Ecto neural progenitor cell (in vitro differentiated cells): ENCODE measurements around the gene C1QTNF5.

Experiments
- DNase-seq: peaks from one replicate; pipeline ENCODE4 v3.0.0-alpha.2; 2018; ENCODE audit warnings: low spot score

Gene C1QTNF5

GRCh38 chr11:119359365-119360214 lies 18.9 kb upstream of the C1QTNF5 start:
- DNase-seq = no peak

- no peak for DNase-seq
Measured at GRCh38 chr11:119357074-119357473, 16.4 kb upstream of the C1QTNF5 start.

GRCh38 chr11:119356349-119357031 lies 15.8 kb upstream of the C1QTNF5 start:
- peak; percentile 89 for DNase-seq

GRCh38 chr11:119355091-119355843 lies 14.6 kb upstream of the C1QTNF5 start:
- no peak for DNase-seq

- DNase-seq = no peak
Measured at GRCh38 chr11:119352857-119353260, 12.2 kb upstream of the C1QTNF5 start.

- DNase-seq = no peak
Measured at GRCh38 chr11:119351232-119351631, 10.5 kb upstream of the C1QTNF5 start.

GRCh38 chr11:119350302-119350701 lies 9.6 kb upstream of the C1QTNF5 start:
- no peak for DNase-seq

- no peak for DNase-seq
Measured at GRCh38 chr11:119347940-119348605, 7.4 kb upstream of the C1QTNF5 start.

GRCh38 chr11:119347242-119347641 lies 6.6 kb upstream of the C1QTNF5 start:
- no peak for DNase-seq

- no peak for DNase-seq
Measured at GRCh38 chr11:119346605-119347004, 5.9 kb upstream of the C1QTNF5 start, which contains the start of gene MFRP. Gene MFRP, minus strand, starts transcription at chr11:119346705. Its CDS starts 192 bp downstream, at chr11:119346513.

- DNase-seq = no peak
Measured at GRCh38 chr11:119345685-119346084, 5.0 kb upstream of the C1QTNF5 start.

- DNase-seq = no peak
Measured at GRCh38 chr11:119344291-119345010, 3.8 kb upstream of the C1QTNF5 start.

- DNase-seq = no peak
Measured at GRCh38 chr11:119343726-119344125, 3.0 kb upstream of the C1QTNF5 start.

GRCh38 chr11:119342362-119343130 lies 1.9 kb upstream of the C1QTNF5 start:
- DNase-seq = no peak

GRCh38 chr11:119342023-119342300 lies 1.3 kb upstream of the C1QTNF5 start:
- no peak for DNase-seq

GRCh38 chr11:119341222-119342022 lies 739 bp upstream of the C1QTNF5 start:
- DNase-seq = no peak

GRCh38 chr11:119339589-119340334 lies 921 bp downstream of the C1QTNF5 start:
- peak; percentile 93 for DNase-seq

- no peak for DNase-seq
Measured at GRCh38 chr11:119338965-119339588, 1.6 kb downstream of the C1QTNF5 start.
